Measurements from ENCODE around the gene SIL1. TPM values are rescaled to one million over a fixed set of nuclear protein-coding genes. Genes with fewer than 3 reads are reported as not detected.

Gene SIL1
- total RNA-seq, 4 donors from 2014 or later = 17.4 to 122 (median 58.3) TPM

DNA sequence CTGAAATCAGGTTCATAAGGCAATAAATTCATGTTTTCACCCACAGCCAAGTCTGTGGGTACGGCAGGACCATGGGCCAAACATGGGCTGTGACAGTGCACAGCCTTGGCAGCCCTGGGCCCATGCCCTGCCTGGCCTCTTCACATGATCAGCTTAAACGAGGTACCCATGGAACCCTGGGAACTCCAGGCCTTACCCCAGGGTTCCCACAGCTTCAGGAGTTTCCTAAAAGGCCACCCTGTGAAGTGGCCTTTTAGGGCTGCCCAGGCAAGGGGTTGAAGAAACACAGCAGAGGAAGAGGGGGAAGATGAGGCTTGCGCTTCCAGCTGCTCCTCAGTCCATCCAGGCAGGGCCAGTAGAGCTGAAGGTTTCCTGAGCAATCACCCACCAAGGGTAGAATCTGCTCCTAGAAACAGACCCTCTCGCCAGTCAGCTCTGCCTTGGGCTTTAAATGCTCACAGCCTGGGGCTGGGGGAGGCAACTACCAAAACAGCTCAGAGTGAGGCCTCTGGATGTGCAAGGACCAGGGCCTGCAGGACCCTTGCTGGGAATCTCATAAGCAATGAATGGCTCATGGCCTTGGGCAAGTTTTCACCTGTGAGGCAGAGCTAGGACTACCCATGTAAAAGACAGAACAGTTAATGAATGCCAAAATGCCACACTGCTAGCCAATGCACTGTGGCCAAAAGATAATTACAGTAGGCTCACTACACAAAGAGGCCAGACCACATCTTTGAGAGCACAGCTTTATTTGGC is 243.7 kb downstream of the SIL1 start:
- Histone ChIP-seq H3K36me3 (no peaks in the 10 kb centered on the region), H3K4me1 (peaks cover 10 to 24% of the 10 kb centered on the region in 2 donors), H3K9me3 (no peaks in the 10 kb centered on the region), H3K27ac (peak overlapping the region; percentile 58 to 79), H3K4me3 (no peak overlapping the region), H3K27me3 (no peaks in the 10 kb centered on the region)
- intact Hi-C loops (cut with DNase I; ENCODE audit: low total_unique reads) = no loop called here
- TF ChIP-seq, protein P1, sequence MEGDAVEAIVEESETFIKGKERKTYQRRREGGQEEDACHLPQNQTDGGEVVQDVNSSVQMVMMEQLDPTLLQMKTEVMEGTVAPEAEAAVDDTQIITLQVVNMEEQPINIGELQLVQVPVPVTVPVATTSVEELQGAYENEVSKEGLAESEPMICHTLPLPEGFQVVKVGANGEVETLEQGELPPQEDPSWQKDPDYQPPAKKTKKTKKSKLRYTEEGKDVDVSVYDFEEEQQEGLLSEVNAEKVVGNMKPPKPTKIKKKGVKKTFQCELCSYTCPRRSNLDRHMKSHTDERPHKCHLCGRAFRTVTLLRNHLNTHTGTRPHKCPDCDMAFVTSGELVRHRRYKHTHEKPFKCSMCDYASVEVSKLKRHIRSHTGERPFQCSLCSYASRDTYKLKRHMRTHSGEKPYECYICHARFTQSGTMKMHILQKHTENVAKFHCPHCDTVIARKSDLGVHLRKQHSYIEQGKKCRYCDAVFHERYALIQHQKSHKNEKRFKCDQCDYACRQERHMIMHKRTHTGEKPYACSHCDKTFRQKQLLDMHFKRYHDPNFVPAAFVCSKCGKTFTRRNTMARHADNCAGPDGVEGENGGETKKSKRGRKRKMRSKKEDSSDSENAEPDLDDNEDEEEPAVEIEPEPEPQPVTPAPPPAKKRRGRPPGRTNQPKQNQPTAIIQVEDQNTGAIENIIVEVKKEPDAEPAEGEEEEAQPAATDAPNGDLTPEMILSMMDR (IDR thresholded peaks at IDR 0.05) = no peak
- TF ChIP-seq POLR2A (IDR thresholded peaks at IDR 0.05) = no peak
- no peak for DNase-seq

DNA sequence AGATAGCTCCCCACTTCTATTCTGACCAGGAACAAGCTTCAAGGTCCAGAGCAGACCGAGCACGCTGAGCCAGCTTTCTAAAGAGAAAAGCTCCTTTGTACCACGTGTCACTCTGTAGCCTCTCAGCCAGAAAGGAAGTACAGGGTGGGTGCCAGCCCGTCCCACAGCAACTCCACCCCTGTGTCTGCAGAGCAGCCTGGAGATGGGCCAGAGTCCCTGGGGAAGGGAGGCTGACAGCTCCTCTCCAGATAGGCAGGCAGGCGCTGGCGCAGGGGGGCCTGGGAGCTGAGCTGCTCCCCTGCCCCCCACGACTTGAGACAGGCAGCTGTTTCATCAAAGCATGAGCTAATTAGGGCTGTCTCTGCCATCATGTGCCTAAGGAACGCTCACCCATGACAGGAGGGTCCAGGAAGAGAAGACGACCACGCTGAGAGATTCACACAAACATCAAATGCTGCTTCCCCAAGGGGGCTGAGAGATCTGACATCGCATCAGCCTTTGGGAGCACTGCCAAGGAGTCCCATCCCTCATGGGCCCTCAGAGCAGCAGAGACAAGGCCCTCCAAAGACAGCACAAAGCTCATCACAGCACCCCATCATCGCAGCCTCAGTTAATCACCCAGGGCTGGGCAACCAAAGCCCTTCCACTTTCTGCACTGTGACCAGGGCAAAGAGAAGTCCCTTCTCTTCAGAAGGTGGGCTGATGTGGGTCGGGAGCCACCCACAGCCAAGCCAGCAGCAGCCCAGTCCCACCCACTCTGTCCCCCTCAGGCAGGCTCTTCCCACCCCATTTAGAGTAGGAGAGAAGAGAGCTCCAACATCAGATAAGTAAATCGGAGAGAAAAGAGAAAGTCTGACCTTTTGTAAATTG is 244.5 kb downstream of the SIL1 start:
- H3K4me1 ChIP-seq = peaks cover 10 to 24% of the 10 kb centered on the region in 2 donors
- TF ChIP-seq, protein P1 (IDR thresholded peaks at IDR 0.05) = no peak
- TF ChIP-seq POLR2A (IDR thresholded peaks at IDR 0.05) = no peak
- intact Hi-C loops (cut with DNase I; ENCODE audit: low total_unique reads) = no loop called here
- H3K27me3 ChIP-seq = no peaks in the 10 kb centered on the region
- peak overlapping the region; percentile 58 to 79 for H3K27ac ChIP-seq
- no peaks in the 10 kb centered on the region for H3K9me3 ChIP-seq
- no peak overlapping the region for H3K4me3 ChIP-seq
- no peaks in the 10 kb centered on the region for H3K36me3 ChIP-seq
- peak; percentile 82 to 86 for DNase-seq

GRCh38 chr5:138952962-138953361 is 245.2 kb downstream of the SIL1 start:
- H3K4me3 ChIP-seq = no peak overlapping the region
- no peaks in the 10 kb centered on the region for H3K27me3 ChIP-seq
- no peaks in the 10 kb centered on the region for H3K36me3 ChIP-seq
- peaks cover 10 to 24% of the 10 kb centered on the region in 2 donors for H3K4me1 ChIP-seq
- peak overlapping the region; percentile 58 to 79 for H3K27ac ChIP-seq
- TF ChIP-seq, protein P1 (IDR thresholded peaks at IDR 0.05) = no peak
- TF ChIP-seq POLR2A (IDR thresholded peaks at IDR 0.05) = no peak
- no peak for DNase-seq
- H3K9me3 ChIP-seq = no peaks in the 10 kb centered on the region
- intact Hi-C loops (cut with DNase I; ENCODE audit: low total_unique reads) = no loop called here

DNA sequence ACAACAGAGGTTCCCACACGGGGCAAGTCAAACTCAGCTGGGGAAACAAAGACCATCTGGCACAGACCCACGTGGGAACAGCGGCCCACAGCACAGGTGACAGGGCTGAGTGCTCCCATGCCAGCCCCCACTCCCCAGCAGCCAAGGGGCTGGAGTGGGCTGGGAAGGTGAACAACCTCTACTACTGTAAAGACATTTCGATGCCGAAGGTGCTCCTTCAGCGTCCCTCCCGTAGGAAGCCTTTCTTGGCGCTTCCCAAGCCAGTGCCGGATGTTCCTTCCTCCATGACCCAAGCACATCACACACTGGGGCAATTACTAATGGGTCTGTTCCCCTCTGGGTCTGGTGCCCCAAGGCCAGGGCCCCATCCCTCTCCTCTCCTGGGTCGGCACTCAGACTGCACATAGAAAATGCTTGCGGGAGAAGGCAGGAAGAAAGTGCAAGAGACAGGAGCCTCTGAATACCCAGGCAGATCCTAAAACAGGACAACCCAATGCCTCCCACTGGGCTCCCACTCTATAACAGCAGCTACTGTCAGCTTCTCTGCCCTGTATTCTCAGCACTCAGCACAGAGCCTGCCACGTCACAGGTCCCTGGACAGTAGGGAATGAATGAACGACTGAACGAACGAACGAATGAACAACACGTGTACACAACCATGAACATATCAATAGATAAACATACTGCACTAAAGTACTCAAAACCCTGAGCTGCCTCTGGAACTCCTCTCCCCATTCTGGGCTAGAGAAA is 246.0 kb downstream of the SIL1 start:
- H3K4me1 ChIP-seq = peaks cover 10 to 24% of the 10 kb centered on the region in 2 donors

More for the DNA sequence above, 246.0 kb downstream of the SIL1 start:
- Histone ChIP-seq H3K36me3 (no peaks in the 10 kb centered on the region), H3K4me3 (no peak overlapping the region), H3K27ac (peak overlapping the region; percentile 58 to 79), H3K9me3 (no peaks in the 10 kb centered on the region), H3K27me3 (no peaks in the 10 kb centered on the region)
- intact Hi-C loops (cut with DNase I; ENCODE audit: low total_unique reads) = no loop called here
- no peak for DNase-seq
- TF ChIP-seq, protein P1 (IDR thresholded peaks at IDR 0.05) = no peak
- no peak for TF ChIP-seq POLR2A (IDR thresholded peaks at IDR 0.05)

Measured in uterus (tissue), 4 donors.